ENCODE measurements around the gene CASD1.

DNA sequence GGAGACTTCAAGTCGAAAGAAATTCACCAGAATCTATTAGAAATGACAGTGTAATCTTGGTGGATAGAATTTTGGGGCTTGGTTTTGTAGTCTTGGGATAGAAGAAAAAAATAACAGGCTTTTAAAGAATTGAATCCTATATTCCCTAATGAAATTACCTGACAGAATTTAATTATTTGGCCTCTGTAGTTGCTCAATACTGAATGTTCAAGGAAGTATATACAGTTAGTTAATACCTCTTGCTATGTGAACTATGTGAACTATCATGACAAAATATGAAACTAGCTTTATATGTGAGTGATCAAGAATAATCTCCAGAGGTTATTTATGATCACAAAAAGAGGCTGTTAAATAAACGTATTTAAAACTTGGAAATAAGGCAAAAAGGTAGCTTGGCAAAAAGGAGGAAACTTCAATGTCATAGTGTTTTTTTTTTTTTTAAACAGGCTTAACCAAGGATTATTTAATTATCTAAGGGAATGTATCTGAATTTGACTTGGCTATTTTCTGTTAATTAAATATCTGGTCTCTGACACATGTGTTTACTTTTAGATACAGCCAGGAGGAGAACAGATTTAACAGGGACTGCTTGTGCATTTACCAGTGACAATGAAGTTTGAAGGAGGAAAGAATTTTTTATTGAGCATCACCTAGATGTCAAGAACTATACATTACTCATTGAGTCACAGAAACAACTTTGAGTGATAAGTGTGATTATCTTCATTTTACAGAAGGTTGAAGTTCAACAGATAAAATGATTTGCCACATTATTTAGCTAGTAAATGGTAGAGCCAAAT is 11.5 kb upstream of the CASD1 start:
- TF ChIP-seq EZH2 (IDR thresholded peaks at IDR 0.05; ENCODE audit: insufficient read depth, poor library complexity, severe bottlenecking) (no peak), EZH2phosphoT487 (IDR thresholded peaks at IDR 0.05; ENCODE audit: insufficient read depth, low read depth) (no peak)
